SK-N-SH (cell line): ENCODE data around the gene IQSEC1. TPM values are rescaled to one million over a fixed set of nuclear protein-coding genes. Genes with fewer than 3 reads are reported as not detected.

ENCODE experiments used
- CTCF ChIA-PET: fragments of 300-600, 350-600 bp; formaldehyde crosslinking; extraction: SDS; loops from one replicate; lab custom pipeline; 2021; lab: Yijun Ruan, JAX
- POLR2A ChIA-PET: fragments of 350-600 bp; sonication (Branson Sonifier 250); formaldehyde crosslinking; extraction: SDS; loops from one replicate; lab custom pipeline; 2020; ENCODE audit warnings: antibody characterized with exemption, inconsistent platforms; lab: Yijun Ruan, JAX
- DNase-seq: peaks from one replicate; pipeline ENCODE4 v3.0.0; 2012
- H2AFZ ChIP-seq: fragments of 200-600 bp; sonication (generic); 2 replicates; pipeline ENCODE4 v1.8.1; 2016; ENCODE audit warnings: antibody characterized with exemption, mild to moderate bottlenecking, low read depth
- H3F3A ChIP-seq: fragments of 200-600 bp; sonication (generic); replicated peaks from 2 replicates; pipeline ENCODE3; 2016; ENCODE audit warnings: antibody characterized with exemption, mild to moderate bottlenecking; ENCODE audit not compliant: insufficient read depth
- H3K27ac ChIP-seq, 2 experiments: fragments of 200-500 bp in 1 of 2; fragments of 200-600 bp in 1 of 2; sonication (Bioruptor generic) in 1 of 2; sonication (generic), shearing (Covaris generic) in 1 of 2; 2 replicates each; pipeline versions ENCODE4 v1.5.1 to v1.6.1; 2014 to 2016; ENCODE audit warnings: low read depth in 2 of 2, inconsistent platforms in 1 of 2, low read length in 1 of 2, mild to moderate bottlenecking in 1 of 2, mixed read lengths in 1 of 2
- H3K27me3 ChIP-seq: fragments of 200-600 bp; sonication (generic), shearing (Covaris generic); 2 replicates; pipeline ENCODE4 v1.6.1; 2016; ENCODE audit warnings: mixed run types; ENCODE audit not compliant: insufficient read depth
- H3K36me3 ChIP-seq, 2 experiments: fragments of 200-500 bp in 1 of 2; fragments of 200-600 bp in 1 of 2; sonication (Bioruptor generic) in 1 of 2; sonication (generic) in 1 of 2; replicated peaks in 1 of 2; 2 replicates each; pipeline versions ENCODE3 to v1.5.1; 2014 to 2016; ENCODE audit warnings: low read length in 1 of 2, mild to moderate bottlenecking in 1 of 2; ENCODE audit not compliant: insufficient read depth in 2 of 2, control insufficient read depth in 1 of 2
- H3K4me1 ChIP-seq, 2 experiments: fragments of 200-500 bp in 1 of 2; fragments of 200-600 bp in 1 of 2; sonication (Bioruptor generic) in 1 of 2; sonication (generic), shearing (Covaris generic) in 1 of 2; 2 replicates each; pipeline versions ENCODE4 v1.5.1 to v1.6.1; 2014 to 2016; ENCODE audit warnings: low read depth in 1 of 2, low read length in 1 of 2, mixed run types in 1 of 2; ENCODE audit not compliant: insufficient read depth in 2 of 2, control insufficient read depth in 1 of 2
- H3K4me2 ChIP-seq: fragments of 200-600 bp; sonication (generic), shearing (Covaris generic); 2 replicates; pipeline ENCODE4 v1.6.1; 2017; ENCODE audit warnings: mixed run types
- H3K4me3 ChIP-seq, 2 experiments: fragments of 200-500 bp in 1 of 2; fragments of 200-600 bp in 1 of 2; sonication (Bioruptor generic) in 1 of 2; sonication (generic), shearing (Covaris generic) in 1 of 2; 2 replicates each; pipeline versions ENCODE4 v1.5.1 to v1.8.1; 2014 to 2016; ENCODE audit warnings: low read depth in 2 of 2, inconsistent platforms in 1 of 2, low read length in 1 of 2, mild to moderate bottlenecking in 1 of 2, mixed read lengths in 1 of 2, moderate library complexity in 1 of 2
- H3K79me2 ChIP-seq: fragments of 200-600 bp; sonication (generic); 2 replicates; pipeline ENCODE4 v1.8.1; 2017; ENCODE audit warnings: mild to moderate bottlenecking; ENCODE audit not compliant: insufficient read depth
- H3K9ac ChIP-seq: fragments of 200-600 bp; sonication (generic); 2 replicates; pipeline ENCODE4 v1.6.1; 2017; ENCODE audit warnings: mixed run types
- H3K9me2 ChIP-seq: fragments of 200-600 bp; sonication (generic); 2 replicates; pipeline ENCODE4 v1.6.1; 2017; ENCODE audit warnings: mixed run types
- H3K9me3 ChIP-seq: fragments of 200-600 bp; sonication (generic); 2 replicates; pipeline ENCODE4 v1.6.1; 2017; ENCODE audit warnings: mixed run types, mild to moderate bottlenecking, moderate library complexity
- H4K20me1 ChIP-seq: fragments of 200-600 bp; sonication (generic); 2 replicates; pipeline ENCODE4 v1.6.1; 2017; ENCODE audit warnings: mild to moderate bottlenecking, mixed run types; ENCODE audit not compliant: insufficient read depth
- CHD2 ChIP-seq: fragments of 150-350 bp; IDR thresholded peaks from 2 replicates; pipeline ENCODE4 v1.6.1; 2018; ENCODE audit warnings: low read length; ENCODE audit not compliant: partially characterized antibody
- CTCF ChIP-seq: fragments of 200-600 bp; sonication (generic); IDR thresholded peaks from 2 replicates; pipeline ENCODE4 v1.6.1; 2017; ENCODE audit warnings: antibody characterized with exemption, mild to moderate bottlenecking, moderate library complexity
- EP300 ChIP-seq, 2 experiments: IDR thresholded peaks; 2 replicates each; pipeline versions ENCODE4 v1.4.0 to v1.6.1; 2012; ENCODE audit warnings: borderline replicate concordance in 1 of 2, low read depth in 1 of 2, low read length in 1 of 2
- EZH2phosphoT487 ChIP-seq: fragments of 200-600 bp; sonication (generic); IDR thresholded peaks from 2 replicates; pipeline ENCODE4 v1.6.1; 2017; ENCODE audit warnings: low read depth, mixed run types, mild to moderate bottlenecking, antibody characterized with exemption, moderate library complexity, borderline replicate concordance
- FOXM1 ChIP-seq: IDR thresholded peaks from 2 replicates; pipeline ENCODE4 v1.4.0; 2012; ENCODE audit warnings: low read depth, mild to moderate bottlenecking
- GABPA ChIP-seq: IDR thresholded peaks from 2 replicates; pipeline ENCODE4 v1.4.0; 2012; ENCODE audit warnings: low read depth, mild to moderate bottlenecking
- GATA2 ChIP-seq: sonication (generic); formaldehyde crosslinking; IDR thresholded peaks from 2 replicates; pipeline ENCODE4 v1.5.0; 2020; ENCODE audit warnings: mild to moderate bottlenecking, missing genetic modification reagents
- JUND ChIP-seq: IDR thresholded peaks from 2 replicates; pipeline ENCODE4 v1.4.0; 2012
- MEF2A ChIP-seq: IDR thresholded peaks from 2 replicates; pipeline ENCODE4 v1.4.0; 2012; ENCODE audit warnings: low read depth, borderline replicate concordance
- MXI1 ChIP-seq: IDR thresholded peaks from 2 replicates; pipeline ENCODE4 v1.6.1; 2012; ENCODE audit warnings: mild to moderate bottlenecking, low read depth, low read length, improper control_type of control experiment
- NFIC ChIP-seq: IDR thresholded peaks from 2 replicates; pipeline ENCODE4 v1.4.0; 2012; ENCODE audit warnings: borderline replicate concordance
- NRF1 ChIP-seq: IDR thresholded peaks from 2 replicates; pipeline ENCODE4 v1.6.1; 2012; ENCODE audit warnings: low read depth, mild to moderate bottlenecking, low read length
- POLR2AphosphoS5 ChIP-seq: IDR thresholded peaks from 2 replicates; pipeline ENCODE4 v1.6.1; 2012; ENCODE audit warnings: low read depth, low read length
- RAD21 ChIP-seq: IDR thresholded peaks from 2 replicates; pipeline ENCODE4 v1.6.1; 2012; ENCODE audit warnings: mild to moderate bottlenecking, low read length
- RFX5 ChIP-seq: IDR thresholded peaks from 2 replicates; pipeline ENCODE4 v1.6.1; 2012; ENCODE audit warnings: mild to moderate bottlenecking, improper control_type of control experiment, low read length
- SIN3A ChIP-seq: IDR thresholded peaks from 2 replicates; pipeline ENCODE4 v1.6.1; 2012; ENCODE audit warnings: low read depth, mild to moderate bottlenecking, low read length, moderate library complexity, borderline replicate concordance
- SMC3 ChIP-seq: IDR thresholded peaks from 2 replicates; pipeline ENCODE4 v1.6.1; 2012; ENCODE audit warnings: low read depth, low read length, improper control_type of control experiment
- TEAD4 ChIP-seq: IDR thresholded peaks from 2 replicates; pipeline ENCODE4 v1.4.0; 2012; ENCODE audit warnings: mild to moderate bottlenecking, borderline replicate concordance; ENCODE audit not compliant: insufficient read depth
- USF1 ChIP-seq: IDR thresholded peaks from 2 replicates; pipeline ENCODE4 v1.4.0; 2012; ENCODE audit warnings: low read depth, borderline replicate concordance
- YY1 ChIP-seq: IDR thresholded peaks from 2 replicates; pipeline ENCODE4 v1.4.0; 2012; ENCODE audit warnings: low read depth, mild to moderate bottlenecking
- WGBS: methylation state at CpG from one replicate; pipeline ENCODE4 v1.1.6; 2017; ENCODE audit warnings: low lambda C conversion rate; 5-methylcytosine and 5-hydroxymethylcytosine counted together
- polyA plus RNA-seq, 3 experiments: library from polyadenylated mRNA; depleted of rRNA; stranded (reverse); fragments of >200 nt; gene quantifications; 2 replicates each; pipeline ENCODE4 v1.2.3, GENCODE V29; 2012
- TF ChIP-seq, protein P1 (sequence below): IDR thresholded peaks from 2 replicates; pipeline ENCODE4 v1.6.1; 2012; ENCODE audit warnings: mild to moderate bottlenecking, low read depth, low read length, moderate library complexity
- TF ChIP-seq, protein P2 (sequence below): fragments of 150-350 bp; IDR thresholded peaks from 2 replicates; pipeline ENCODE4 v1.6.1; 2017; ENCODE audit warnings: antibody characterized with exemption, low read length, low read depth, borderline replicate concordance

The IQSEC1 gene
- polyA plus RNA-seq, 1 of the 3 experiments (the other 2 are of a cell fraction) = 6.2 TPM

DNA sequence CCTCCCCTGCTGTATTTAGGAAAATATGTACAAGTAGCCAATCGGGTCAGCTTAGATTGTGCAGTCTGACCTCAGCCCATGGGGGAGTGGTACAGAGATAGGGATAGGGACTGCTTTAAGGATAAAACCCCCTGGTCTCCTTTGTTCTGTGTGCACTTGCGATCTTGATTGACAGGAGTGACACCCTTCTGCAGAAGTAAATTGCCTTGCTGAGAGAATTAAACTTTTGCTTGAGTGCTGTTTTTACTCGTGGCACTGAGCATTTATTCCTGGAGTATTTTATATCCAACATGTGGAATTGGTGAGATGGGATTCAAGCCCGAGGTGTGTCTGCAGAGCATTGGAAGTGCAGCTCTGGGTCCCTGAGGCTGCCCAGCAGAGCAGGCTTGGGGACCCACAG lies 208.0 kb downstream of the IQSEC1 start:
- TF ChIP-seq EZH2phosphoT487 (no peak), YY1 (no peak), RAD21 (no peak), JUND (no peak), NFIC (no peak), SMC3 (no peak), MEF2A (no peak)
- ChIA-PET CTCF (interaction anchor here (1.3 to 13.3 kb wide), 2 partner anchors 13 to 26 kb away, joined by 4 to 150 read pairs; no protein-coding TSS in a partner anchor), POLR2A (no interaction called here)
- no peaks in the 10 kb centered on the region for H3K9me2 ChIP-seq
- no peaks in the 10 kb centered on the region for H3K36me3 ChIP-seq
- H3K79me2 ChIP-seq = no peaks in the 10 kb centered on the region
- H3K4me2 ChIP-seq = no peak overlapping the region
- H2AFZ ChIP-seq = no peak overlapping the region
- H3K27ac ChIP-seq = no peak overlapping the region
- no peak overlapping the region for H3K4me3 ChIP-seq
- peaks cover 0 to 6% of the 10 kb centered on the region in 2 experiments; a peak in 1 of 4 replicates for H3K4me1 ChIP-seq
- H3K9ac ChIP-seq = no peak overlapping the region
- H3K9me3 ChIP-seq = no peaks in the 10 kb centered on the region
- WGBS = 31% methylated on average over 4 of the region's 4 CpGs
- H3F3A ChIP-seq = no peaks in the 10 kb centered on the region
- H3K27me3 ChIP-seq = no peaks in the 10 kb centered on the region
- H4K20me1 ChIP-seq = no peaks in the 10 kb centered on the region
- no peak for DNase-seq

GRCh38 chr3:12862387-12862786 lies 210.8 kb downstream of the IQSEC1 start:
- no peaks in the 10 kb centered on the region for H4K20me1 ChIP-seq
- no peak overlapping the region for H2AFZ ChIP-seq
- H3F3A ChIP-seq = no peaks in the 10 kb centered on the region
- H3K27ac ChIP-seq = no peak overlapping the region
- no peak overlapping the region for H3K4me2 ChIP-seq
- no peak overlapping the region for H3K4me3 ChIP-seq
- H3K9me3 ChIP-seq = no peaks in the 10 kb centered on the region
- TF ChIP-seq USF1 (no peak), SIN3A (no peak), EP300 (IDR thresholded peaks at IDR 0.05; ENCODE audit: borderline replicate concordance in 1 of 2, low read depth in 1 of 2, low read length in 1 of 2) (no peak), CTCF (no peak), GATA2 (CRISPR knock-in tag) (no peak), MXI1 (no peak), NRF1 (no peak), NFIC (no peak), TEAD4 (no peak), MEF2A (no peak), FOXM1 (no peak), POLR2AphosphoS5 (no peak), RFX5 (no peak), GABPA (no peak), JUND (no peak), RAD21 (no peak), YY1 (no peak), CHD2 (no peak)
- TF ChIP-seq, protein P1, sequence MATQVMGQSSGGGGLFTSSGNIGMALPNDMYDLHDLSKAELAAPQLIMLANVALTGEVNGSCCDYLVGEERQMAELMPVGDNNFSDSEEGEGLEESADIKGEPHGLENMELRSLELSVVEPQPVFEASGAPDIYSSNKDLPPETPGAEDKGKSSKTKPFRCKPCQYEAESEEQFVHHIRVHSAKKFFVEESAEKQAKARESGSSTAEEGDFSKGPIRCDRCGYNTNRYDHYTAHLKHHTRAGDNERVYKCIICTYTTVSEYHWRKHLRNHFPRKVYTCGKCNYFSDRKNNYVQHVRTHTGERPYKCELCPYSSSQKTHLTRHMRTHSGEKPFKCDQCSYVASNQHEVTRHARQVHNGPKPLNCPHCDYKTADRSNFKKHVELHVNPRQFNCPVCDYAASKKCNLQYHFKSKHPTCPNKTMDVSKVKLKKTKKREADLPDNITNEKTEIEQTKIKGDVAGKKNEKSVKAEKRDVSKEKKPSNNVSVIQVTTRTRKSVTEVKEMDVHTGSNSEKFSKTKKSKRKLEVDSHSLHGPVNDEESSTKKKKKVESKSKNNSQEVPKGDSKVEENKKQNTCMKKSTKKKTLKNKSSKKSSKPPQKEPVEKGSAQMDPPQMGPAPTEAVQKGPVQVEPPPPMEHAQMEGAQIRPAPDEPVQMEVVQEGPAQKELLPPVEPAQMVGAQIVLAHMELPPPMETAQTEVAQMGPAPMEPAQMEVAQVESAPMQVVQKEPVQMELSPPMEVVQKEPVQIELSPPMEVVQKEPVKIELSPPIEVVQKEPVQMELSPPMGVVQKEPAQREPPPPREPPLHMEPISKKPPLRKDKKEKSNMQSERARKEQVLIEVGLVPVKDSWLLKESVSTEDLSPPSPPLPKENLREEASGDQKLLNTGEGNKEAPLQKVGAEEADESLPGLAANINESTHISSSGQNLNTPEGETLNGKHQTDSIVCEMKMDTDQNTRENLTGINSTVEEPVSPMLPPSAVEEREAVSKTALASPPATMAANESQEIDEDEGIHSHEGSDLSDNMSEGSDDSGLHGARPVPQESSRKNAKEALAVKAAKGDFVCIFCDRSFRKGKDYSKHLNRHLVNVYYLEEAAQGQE = no peak
- TF ChIP-seq, protein P2, sequence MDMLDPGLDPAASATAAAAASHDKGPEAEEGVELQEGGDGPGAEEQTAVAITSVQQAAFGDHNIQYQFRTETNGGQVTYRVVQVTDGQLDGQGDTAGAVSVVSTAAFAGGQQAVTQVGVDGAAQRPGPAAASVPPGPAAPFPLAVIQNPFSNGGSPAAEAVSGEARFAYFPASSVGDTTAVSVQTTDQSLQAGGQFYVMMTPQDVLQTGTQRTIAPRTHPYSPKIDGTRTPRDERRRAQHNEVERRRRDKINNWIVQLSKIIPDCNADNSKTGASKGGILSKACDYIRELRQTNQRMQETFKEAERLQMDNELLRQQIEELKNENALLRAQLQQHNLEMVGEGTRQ = no peak
- no peak for DNase-seq
- H3K9me2 ChIP-seq = no peaks in the 10 kb centered on the region
- no peaks in the 10 kb centered on the region for H3K4me1 ChIP-seq
- WGBS = 75% methylated on average over 8 of the region's 8 CpGs
- no peaks in the 10 kb centered on the region for H3K79me2 ChIP-seq
- H3K36me3 ChIP-seq = no peaks in the 10 kb centered on the region
- CTCF ChIA-PET = interaction anchor here (1.2 to 13.3 kb wide), 4 partner anchors 10 to 122 kb away, joined by 3 to 150 read pairs (median 10); partner anchors contain the start of gene RPL32
- no peaks in the 10 kb centered on the region; the same call in 1 of the 2 replicates for H3K27me3 ChIP-seq
- POLR2A ChIA-PET = no interaction called here
- no peak overlapping the region for H3K9ac ChIP-seq
